Uterus (tissue), 4 donors: ENCODE measurements around the gene CD1C. TPM values are rescaled to one million over a fixed set of nuclear protein-coding genes. Genes with fewer than 3 reads are reported as not detected.
"Not testable (repeated sequence)": the region's sequence is repeated elsewhere in the genome, so short reads cannot be mapped to it uniquely, and the experiment has no call there.

ENCODE experiments used
- DNase-seq, 2 donors: peaks; one replicate each; pipeline ENCODE4 v3.0.0-alpha.2; 2019 to 2020
- H3K27ac ChIP-seq, 2 donors: fragments of 200-600 bp; sonication (generic); 1 replicate in 1 of 2; 2 replicates in 1 of 2; pipeline ENCODE4 v1.5.1; 2016 to 2018
- H3K27me3 ChIP-seq, 2 donors: fragments of 200-600 bp; sonication (generic); one replicate each; pipeline ENCODE4 v1.5.1; 2018 to 2019; ENCODE audit warnings: control low read depth in 1 of 2
- H3K36me3 ChIP-seq, 2 donors: fragments of 200-600 bp; sonication (generic); one replicate each; pipeline ENCODE4 v1.5.1; 2019; ENCODE audit warnings: control low read depth in 1 of 2
- H3K4me1 ChIP-seq, 2 donors: fragments of 200-600 bp; sonication (generic); one replicate each; pipeline ENCODE4 v1.5.1; 2018 to 2019; ENCODE audit warnings: control low read depth in 1 of 2
- H3K4me3 ChIP-seq, 2 donors: fragments of 200-600 bp; sonication (generic); 1 replicate in 1 of 2; 2 replicates in 1 of 2; pipeline ENCODE4 v1.5.1; 2018 to 2019; ENCODE audit warnings: mild to moderate bottlenecking in 1 of 2
- H3K9me3 ChIP-seq, 2 donors: fragments of 200-600 bp; sonication (generic); one replicate each; pipeline ENCODE4 v1.5.1; 2019; ENCODE audit warnings: control low read depth in 1 of 2
- CTCF ChIP-seq, 4 experiments: fragments of 200-600 bp in 2 of 4; fragments of 450-650 bp in 2 of 4; sonication (generic) in 2 of 4; IDR thresholded peaks; one replicate each; pipeline ENCODE4 v1.5.1; 2016 to 2019; ENCODE audit warnings: antibody characterized with exemption in 4 of 4, mild to moderate bottlenecking in 2 of 4, moderate library complexity in 1 of 4
- POLR2A ChIP-seq, 2 donors: fragments of 450-650 bp; IDR thresholded peaks; one replicate each; pipeline ENCODE4 v1.6.1; 2016; ENCODE audit warnings: antibody characterized with exemption in 2 of 2, mild to moderate bottlenecking in 1 of 2, moderate library complexity in 1 of 2
- intact Hi-C: fragments of 100-400 bp; cut with DNase I; formaldehyde crosslinking; loops from one replicate; pipeline ENCODE4 v1.15.1; 2023; ENCODE audit warnings: low total_unique reads
- total RNA-seq, 4 donors: library from RNA; depleted of rRNA in 3 of 4; stranded (reverse); fragments of >200 nt in 3 of 4; gene quantifications; one replicate each; pipeline versions ENCODE4 v1.1.0 to v1.2.4, GENCODE V29; 2014 to 2023
- donor health status: DM: yes; HTN: yes; CAD: no.

CD1C gene
- total RNA-seq, 4 donors from 2014 or later: 0.55 to 1.9 TPM; not detected in 2

- DNase-seq: no peak
- intact Hi-C loops: no loop called here
- no peak overlapping the region for H3K27ac ChIP-seq
- no peaks in the 10 kb centered on the region for H3K27me3 ChIP-seq
- H3K4me3 ChIP-seq: no peak overlapping the region
- H3K36me3 ChIP-seq: no peaks in the 10 kb centered on the region
- no peaks in the 10 kb centered on the region for H3K9me3 ChIP-seq
- TF ChIP-seq CTCF (IDR thresholded peaks at IDR 0.05) (no peak), POLR2A (IDR thresholded peaks at IDR 0.05) (no peak)
- no peaks in the 10 kb centered on the region for H3K4me1 ChIP-seq
Observed at GRCh38 chr1:158274797-158275196, 14.9 kb upstream of the CD1C start.

- H3K27ac ChIP-seq, H3K4me1 ChIP-seq, H3K9me3 ChIP-seq, H3K36me3 ChIP-seq, intact Hi-C loops, DNase-seq, H3K4me3 ChIP-seq, H3K27me3 ChIP-seq: not testable (repeated sequence)
Observed at GRCh38 chr1:158282421-158282820, 7.3 kb upstream of the CD1C start.

GRCh38 chr1:158283965-158284364 lies 5.8 kb upstream of the CD1C start:
- DNase-seq: no peak
- Histone ChIP-seq H3K4me1 (no peaks in the 10 kb centered on the region), H3K27ac (no peak overlapping the region), H3K27me3 (no peaks in the 10 kb centered on the region), H3K9me3 (no peaks in the 10 kb centered on the region), H3K4me3 (no peak overlapping the region), H3K36me3 (no peaks in the 10 kb centered on the region)
- no peak for TF ChIP-seq CTCF (IDR thresholded peaks at IDR 0.05)
- TF ChIP-seq POLR2A (IDR thresholded peaks at IDR 0.05): no peak
- intact Hi-C loops: no loop called here

- Histone ChIP-seq H3K36me3 (no peaks in the 10 kb centered on the region), H3K4me1 (no peaks in the 10 kb centered on the region), H3K9me3 (no peaks in the 10 kb centered on the region), H3K4me3 (no peak overlapping the region), H3K27ac (no peak overlapping the region), H3K27me3 (no peaks in the 10 kb centered on the region)
- intact Hi-C loops: no loop called here
- TF ChIP-seq POLR2A (IDR thresholded peaks at IDR 0.05): no peak
- no peak for TF ChIP-seq CTCF (IDR thresholded peaks at IDR 0.05)
- no peak for DNase-seq
Observed at GRCh38 chr1:158285756-158286241, 3.9 kb upstream of the CD1C start.

GRCh38 chr1:158286487-158286886 lies 3.2 kb upstream of the CD1C start:
- Histone ChIP-seq H3K9me3 (no peaks in the 10 kb centered on the region), H3K4me1 (no peaks in the 10 kb centered on the region)

More at GRCh38 chr1:158286487-158286886, 3.2 kb upstream of the CD1C start:
- no peak overlapping the region for H3K4me3 ChIP-seq
- H3K36me3 ChIP-seq: no peaks in the 10 kb centered on the region
- H3K27ac ChIP-seq: no peak overlapping the region
- no peaks in the 10 kb centered on the region for H3K27me3 ChIP-seq
- DNase-seq: no peak
- intact Hi-C loops: no loop called here
- TF ChIP-seq POLR2A (IDR thresholded peaks at IDR 0.05) (no peak), CTCF (IDR thresholded peaks at IDR 0.05) (no peak)
